Astrocyte (in vitro differentiated cells and primary cell): ENCODE measurements around the gene PROSER2.

ENCODE experiments used
- EZH2 ChIP-seq: IDR thresholded peaks from 2 replicates; pipeline ENCODE4 v1.6.1; 2012; ENCODE audit warnings: mild to moderate bottlenecking, low read length, inconsistent platforms; ENCODE audit not compliant: insufficient read depth
- TF ChIP-seq, protein P1 (sequence below): IDR thresholded peaks from 2 replicates; pipeline ENCODE4 v1.5.1; 2011; ENCODE audit warnings: low read depth, mild to moderate bottlenecking, inconsistent platforms, low read length, moderate library complexity; ENCODE audit not compliant: insufficient read depth

DNA sequence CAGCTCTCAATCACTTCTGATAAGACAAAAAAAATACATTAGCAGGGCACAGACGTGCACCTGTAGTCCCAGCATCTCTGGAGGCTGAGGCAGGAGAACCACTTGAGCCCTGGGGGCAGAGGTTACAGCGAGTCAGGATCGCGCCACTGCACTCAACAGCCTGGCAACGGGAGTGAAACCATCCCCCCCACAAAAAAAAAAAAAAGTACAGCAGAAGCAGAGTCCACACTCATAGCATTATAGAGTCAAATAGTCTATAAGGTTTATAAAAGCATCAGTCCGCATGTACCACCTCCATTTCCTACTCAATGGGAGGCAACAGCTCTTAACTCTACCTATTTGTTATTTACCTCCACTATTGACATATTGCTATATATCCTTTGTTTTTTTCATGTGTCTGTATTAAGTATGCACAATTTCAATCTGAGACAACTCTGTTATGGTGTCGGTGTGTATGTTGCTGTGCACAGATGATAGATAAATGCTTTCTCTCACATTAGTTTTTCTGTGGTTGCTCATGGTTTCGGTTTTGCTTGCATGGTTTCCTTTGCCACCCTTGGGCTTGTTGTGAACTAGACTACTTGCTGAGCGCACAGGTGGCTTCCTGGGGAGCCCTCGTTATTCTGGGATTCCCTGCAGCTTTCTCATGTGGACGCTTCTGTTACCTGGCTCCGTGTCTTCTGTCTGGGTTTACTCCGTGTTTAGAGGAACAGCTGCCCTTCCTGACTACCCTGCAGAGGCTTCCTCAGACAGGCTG is 40.4 kb downstream of the PROSER2 start:
- TF ChIP-seq, protein P1, sequence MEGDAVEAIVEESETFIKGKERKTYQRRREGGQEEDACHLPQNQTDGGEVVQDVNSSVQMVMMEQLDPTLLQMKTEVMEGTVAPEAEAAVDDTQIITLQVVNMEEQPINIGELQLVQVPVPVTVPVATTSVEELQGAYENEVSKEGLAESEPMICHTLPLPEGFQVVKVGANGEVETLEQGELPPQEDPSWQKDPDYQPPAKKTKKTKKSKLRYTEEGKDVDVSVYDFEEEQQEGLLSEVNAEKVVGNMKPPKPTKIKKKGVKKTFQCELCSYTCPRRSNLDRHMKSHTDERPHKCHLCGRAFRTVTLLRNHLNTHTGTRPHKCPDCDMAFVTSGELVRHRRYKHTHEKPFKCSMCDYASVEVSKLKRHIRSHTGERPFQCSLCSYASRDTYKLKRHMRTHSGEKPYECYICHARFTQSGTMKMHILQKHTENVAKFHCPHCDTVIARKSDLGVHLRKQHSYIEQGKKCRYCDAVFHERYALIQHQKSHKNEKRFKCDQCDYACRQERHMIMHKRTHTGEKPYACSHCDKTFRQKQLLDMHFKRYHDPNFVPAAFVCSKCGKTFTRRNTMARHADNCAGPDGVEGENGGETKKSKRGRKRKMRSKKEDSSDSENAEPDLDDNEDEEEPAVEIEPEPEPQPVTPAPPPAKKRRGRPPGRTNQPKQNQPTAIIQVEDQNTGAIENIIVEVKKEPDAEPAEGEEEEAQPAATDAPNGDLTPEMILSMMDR = no peak
- TF ChIP-seq EZH2 = no peak
